Keratinocyte (primary cell): ENCODE data around the gene TMEM126A. TPM values are rescaled to one million over a fixed set of nuclear protein-coding genes. Genes with fewer than 3 reads are reported as not detected.

Source experiments
- DNase-seq: peaks from one replicate; pipeline ENCODE4 v3.0.0-alpha.2; 2011; ENCODE audit warnings: low read depth, missing footprints, low spot score
- FAIRE-seq: peaks from 2 replicates; lab custom pipeline; 2011; peaks lifted over from hg19 to GRCh38; lab: Jason Lieb, UNC
- H2AFZ ChIP-seq: 2 replicates; pipeline ENCODE4 v1.6.0; 2012; ENCODE audit warnings: low read length, control low read depth, inconsistent platforms; ENCODE audit not compliant: control insufficient read depth
- H3K27ac ChIP-seq: 2 replicates; pipeline ENCODE4 v1.5.1; 2011; ENCODE audit warnings: low read length; ENCODE audit not compliant: control insufficient read depth, insufficient read depth
- H3K27me3 ChIP-seq: 3 replicates; pipeline ENCODE4 v1.6.0; 2011; ENCODE audit warnings: low read length; ENCODE audit not compliant: control insufficient read depth, insufficient read depth; ENCODE audit errors: extremely low read depth
- H3K36me3 ChIP-seq, 2 experiments: 2 replicates in 1 of 2; 3 replicates in 1 of 2; pipeline ENCODE4 v1.5.1; 2011; ENCODE audit warnings: low read length in 2 of 2, mild to moderate bottlenecking in 1 of 2; ENCODE audit not compliant: control insufficient read depth in 2 of 2, insufficient read depth in 2 of 2; ENCODE audit errors: extremely low read depth in 1 of 2
- H3K4me1 ChIP-seq: 3 replicates; pipeline ENCODE4 v1.5.1; 2011; ENCODE audit warnings: low read length; ENCODE audit not compliant: control insufficient read depth, insufficient read depth; ENCODE audit errors: extremely low read depth
- H3K4me2 ChIP-seq: 3 replicates; pipeline ENCODE4 v1.6.0; 2011; ENCODE audit warnings: low read depth, low read length; ENCODE audit not compliant: control insufficient read depth, insufficient read depth; ENCODE audit errors: extremely low read depth
- H3K4me3 ChIP-seq, 3 experiments: fragments of 200-600 bp in 1 of 3; sonication (generic) in 1 of 3; 2 replicates in 2 of 3; 3 replicates in 1 of 3; pipeline ENCODE4 v1.5.1; 2011 to 2016; ENCODE audit warnings: low read length in 3 of 3, mild to moderate bottlenecking in 3 of 3, control low read depth in 2 of 3, inconsistent platforms in 1 of 3, low read depth in 1 of 3, mixed read lengths in 1 of 3, mixed run types in 1 of 3, moderate library complexity in 1 of 3; ENCODE audit not compliant: control insufficient read depth in 2 of 3, insufficient read depth in 2 of 3; ENCODE audit errors: extremely low read depth in 1 of 3
- H3K79me2 ChIP-seq: 2 replicates; pipeline ENCODE4 v1.6.0; 2012; ENCODE audit warnings: low read length; ENCODE audit not compliant: control insufficient read depth, insufficient read depth
- H3K9ac ChIP-seq: 3 replicates; pipeline ENCODE4 v1.6.0; 2011; ENCODE audit warnings: low read length; ENCODE audit not compliant: control insufficient read depth, insufficient read depth; ENCODE audit errors: extremely low read depth
- H3K9me1 ChIP-seq: 3 replicates; pipeline ENCODE4 v1.6.0; 2011; ENCODE audit warnings: low read length; ENCODE audit not compliant: control insufficient read depth, insufficient read depth; ENCODE audit errors: extremely low read depth
- H3K9me3 ChIP-seq: 2 replicates; pipeline ENCODE4 v1.5.1; 2012; ENCODE audit warnings: low read depth, low read length; ENCODE audit not compliant: control insufficient read depth
- H4K20me1 ChIP-seq: 3 replicates; pipeline ENCODE4 v1.6.0; 2011; ENCODE audit warnings: low read length; ENCODE audit not compliant: control insufficient read depth, insufficient read depth; ENCODE audit errors: extremely low read depth
- EZH2 ChIP-seq: IDR thresholded peaks from one replicate; pipeline ENCODE4 v1.6.1; 2012; ENCODE audit warnings: inconsistent platforms, mild to moderate bottlenecking, low read length, moderate library complexity
- dilution Hi-C: fragments of 300-500 bp; cut with MboI; formaldehyde crosslinking; loops from one replicate; pipeline ENCODE4 v1.7.0; 2020; ENCODE audit warnings: low sequenced_read_pairs; ENCODE audit not compliant: extremely low pct_ligation_motif_present
- polyA plus RNA-seq, 5 experiments: library from polyadenylated mRNA; depleted of rRNA in 3 of 5; stranded (reverse) in 3 of 5; stranded (forward) in 1 of 5; unstranded in 1 of 5; fragments of >200 nt; gene quantifications; 1 replicate in 1 of 5; 2 replicates in 3 of 5; 3 replicates in 1 of 5; pipeline versions ENCODE4 v1.2.1 to v1.2.3, GENCODE V29; 2011 to 2012; ENCODE audit warnings: missing spikeins in 2 of 5, low read depth in 1 of 5, low replicate concordance in 1 of 5
- TF ChIP-seq, protein P1 (sequence below), 3 experiments: IDR thresholded peaks in 1 of 3; conservative IDR thresholded peaks in 1 of 3; optimal IDR thresholded peaks in 1 of 3; 2 replicates in 2 of 3; 3 replicates in 1 of 3; pipeline versions ENCODE3 to v1.5.1; 2011; ENCODE audit warnings: low read length in 3 of 3, mild to moderate bottlenecking in 3 of 3, moderate library complexity in 2 of 3, control low read depth in 1 of 3, inconsistent platforms in 1 of 3; ENCODE audit not compliant: insufficient read depth in 2 of 3; ENCODE audit errors: extremely low read depth in 1 of 3

TMEM126A gene
- polyA plus RNA-seq, 1 donor (not counting 4 experiments of a cell fraction or from before 2014, with no cell fraction given), result 70.2 TPM

DNA sequence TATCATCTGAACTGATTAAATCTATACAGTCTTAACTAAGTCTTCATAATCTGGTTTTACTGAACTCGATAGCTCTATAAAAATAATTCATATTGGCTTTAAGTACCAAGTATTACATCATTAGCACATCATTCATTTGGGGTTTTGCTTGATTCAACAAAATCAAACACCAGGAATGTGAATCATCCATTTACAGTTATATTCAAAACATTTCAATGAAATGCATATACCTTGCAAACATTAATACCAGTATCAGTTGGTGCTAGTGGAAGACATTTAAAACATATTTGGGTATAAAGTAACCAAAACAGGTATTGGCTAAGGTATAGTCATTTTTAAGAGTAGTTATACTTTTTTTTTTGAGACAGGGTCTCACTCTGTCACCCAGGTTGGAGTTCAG, 50.4 kb downstream of the TMEM126A start:
- Histone ChIP-seq H4K20me1 (no peaks in the 10 kb centered on the region), H3K9me1 (no peaks in the 10 kb centered on the region), H3K9me3 (no peaks in the 10 kb centered on the region), H3K4me3 (no peak overlapping the region), H3K9ac (no peak overlapping the region), H3K27me3 (no peaks in the 10 kb centered on the region), H3K27ac (no peak overlapping the region), H3K36me3 (no peaks in the 10 kb centered on the region), H3K4me2 (no peak overlapping the region), H3K79me2 (no peaks in the 10 kb centered on the region), H3K4me1 (no peaks in the 10 kb centered on the region), H2AFZ (no peak overlapping the region)
- dilution Hi-C loops, result no loop called here
- TF ChIP-seq, protein P1, sequence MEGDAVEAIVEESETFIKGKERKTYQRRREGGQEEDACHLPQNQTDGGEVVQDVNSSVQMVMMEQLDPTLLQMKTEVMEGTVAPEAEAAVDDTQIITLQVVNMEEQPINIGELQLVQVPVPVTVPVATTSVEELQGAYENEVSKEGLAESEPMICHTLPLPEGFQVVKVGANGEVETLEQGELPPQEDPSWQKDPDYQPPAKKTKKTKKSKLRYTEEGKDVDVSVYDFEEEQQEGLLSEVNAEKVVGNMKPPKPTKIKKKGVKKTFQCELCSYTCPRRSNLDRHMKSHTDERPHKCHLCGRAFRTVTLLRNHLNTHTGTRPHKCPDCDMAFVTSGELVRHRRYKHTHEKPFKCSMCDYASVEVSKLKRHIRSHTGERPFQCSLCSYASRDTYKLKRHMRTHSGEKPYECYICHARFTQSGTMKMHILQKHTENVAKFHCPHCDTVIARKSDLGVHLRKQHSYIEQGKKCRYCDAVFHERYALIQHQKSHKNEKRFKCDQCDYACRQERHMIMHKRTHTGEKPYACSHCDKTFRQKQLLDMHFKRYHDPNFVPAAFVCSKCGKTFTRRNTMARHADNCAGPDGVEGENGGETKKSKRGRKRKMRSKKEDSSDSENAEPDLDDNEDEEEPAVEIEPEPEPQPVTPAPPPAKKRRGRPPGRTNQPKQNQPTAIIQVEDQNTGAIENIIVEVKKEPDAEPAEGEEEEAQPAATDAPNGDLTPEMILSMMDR (optimal IDR thresholded peaks at IDR 0.05 in 1 of 3, IDR thresholded peaks at IDR 0.05 in 1 of 3, conservative IDR thresholded peaks at IDR 0.05 in 1 of 3; ENCODE audit: extremely low read depth in 1 of 3, insufficient read depth in 2 of 3, low read length in 3 of 3), result no peak
- no peak for TF ChIP-seq EZH2
- FAIRE-seq, result no peak
- no peak for DNase-seq

GRCh38 chr11:85699957-85700741, 52.4 kb downstream of the TMEM126A start:
- Histone ChIP-seq H3K4me3 (no peak overlapping the region), H2AFZ (no peak overlapping the region), H3K79me2 (no peaks in the 10 kb centered on the region), H3K27me3 (no peaks in the 10 kb centered on the region), H3K36me3 (no peaks in the 10 kb centered on the region), H3K9me1 (no peaks in the 10 kb centered on the region), H3K9ac (no peak overlapping the region), H3K27ac (no peak overlapping the region), H3K4me1 (no peaks in the 10 kb centered on the region), H3K4me2 (no peak overlapping the region), H3K9me3 (no peaks in the 10 kb centered on the region), H4K20me1 (no peaks in the 10 kb centered on the region)
- DNase-seq (no peak), FAIRE-seq (no peak)
- dilution Hi-C loops, result no loop called here
- no peak for TF ChIP-seq EZH2
- TF ChIP-seq, protein P1 (optimal IDR thresholded peaks at IDR 0.05 in 1 of 3, IDR thresholded peaks at IDR 0.05 in 1 of 3, conservative IDR thresholded peaks at IDR 0.05 in 1 of 3; ENCODE audit: extremely low read depth in 1 of 3, insufficient read depth in 2 of 3, low read length in 3 of 3), result no peak
